Tibial artery (tissue), 4 donors: Measurements from ENCODE around the gene ACTL9.

Experiments used
- DNase-seq, 2 donors: peaks; one replicate each; pipeline ENCODE4 v3.0.0-alpha.2; 2019
- H3K27ac ChIP-seq, 2 donors: fragments of 200-600 bp; sonication (generic) in 1 of 2; 1 replicate in 1 of 2; 2 replicates in 1 of 2; pipeline ENCODE4 v1.5.1; 2018 to 2019; ENCODE audit warnings: mild to moderate bottlenecking in 1 of 2
- H3K27me3 ChIP-seq, 2 donors: fragments of 200-600 bp; sonication (generic) in 1 of 2; one replicate each; pipeline versions ENCODE4 v1.5.1 to v1.6.0; 2016 to 2019
- H3K36me3 ChIP-seq, 3 donors: fragments of 200-600 bp; sonication (generic) in 2 of 3; one replicate each; pipeline ENCODE4 v1.5.1; 2016 to 2019; ENCODE audit warnings: mild to moderate bottlenecking in 2 of 3
- H3K4me1 ChIP-seq, 4 donors: fragments of 200-600 bp; sonication (generic) in 2 of 4; 1 replicate in 3 of 4; 2 replicates in 1 of 4; pipeline ENCODE4 v1.5.1; 2016 to 2019
- H3K4me3 ChIP-seq, 2 donors: fragments of 200-600 bp; sonication (generic) in 1 of 2; 1 replicate in 1 of 2; 2 replicates in 1 of 2; pipeline ENCODE4 v1.5.1; 2018 to 2019; ENCODE audit warnings: mild to moderate bottlenecking in 2 of 2
- H3K9me3 ChIP-seq, 3 donors: fragments of 200-600 bp; sonication (generic) in 1 of 3; one replicate each; pipeline ENCODE4 v1.5.1; 2016 to 2019
- intact Hi-C: fragments of 100-400 bp; cut with DNase I; formaldehyde crosslinking; loops from one replicate; pipeline ENCODE4 v1.15.0; 2023; ENCODE audit warnings: low total_unique reads
- TF ChIP-seq, protein P1 (sequence below), 2 experiments: fragments of 200-600 bp in 1 of 2; fragments of 450-650 bp in 1 of 2; IDR thresholded peaks; one replicate each; pipeline ENCODE4 v1.5.1; 2017 to 2019; ENCODE audit warnings: antibody characterized with exemption in 2 of 2, mild to moderate bottlenecking in 1 of 2, moderate library complexity in 1 of 2

ACTL9 gene

DNA sequence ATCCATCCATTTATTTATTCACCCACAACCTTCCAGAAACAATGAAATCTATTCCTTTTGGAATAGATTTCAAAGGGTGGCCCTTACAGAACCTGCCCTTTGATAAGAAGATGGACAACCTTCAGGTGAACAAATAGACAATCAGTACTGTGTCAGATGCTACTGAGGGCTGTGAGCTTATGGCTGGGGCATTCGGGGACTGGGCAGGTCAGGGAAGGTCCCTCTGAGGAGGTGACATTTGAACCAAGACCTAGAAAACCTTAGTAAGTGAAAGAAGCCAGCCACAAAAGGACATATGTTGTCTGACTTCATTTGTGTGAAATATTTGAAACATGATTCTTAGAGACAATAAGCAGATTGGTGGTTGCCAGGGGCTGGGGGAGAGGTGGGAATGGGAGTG is 15.7 kb downstream of the ACTL9 start:
- intact Hi-C loops, result no loop called here
- no peaks in the 10 kb centered on the region for H3K36me3 ChIP-seq
- H3K4me3 ChIP-seq, result no peak overlapping the region
- no peak overlapping the region for H3K27ac ChIP-seq
- no peak for DNase-seq
- TF ChIP-seq, protein P1, sequence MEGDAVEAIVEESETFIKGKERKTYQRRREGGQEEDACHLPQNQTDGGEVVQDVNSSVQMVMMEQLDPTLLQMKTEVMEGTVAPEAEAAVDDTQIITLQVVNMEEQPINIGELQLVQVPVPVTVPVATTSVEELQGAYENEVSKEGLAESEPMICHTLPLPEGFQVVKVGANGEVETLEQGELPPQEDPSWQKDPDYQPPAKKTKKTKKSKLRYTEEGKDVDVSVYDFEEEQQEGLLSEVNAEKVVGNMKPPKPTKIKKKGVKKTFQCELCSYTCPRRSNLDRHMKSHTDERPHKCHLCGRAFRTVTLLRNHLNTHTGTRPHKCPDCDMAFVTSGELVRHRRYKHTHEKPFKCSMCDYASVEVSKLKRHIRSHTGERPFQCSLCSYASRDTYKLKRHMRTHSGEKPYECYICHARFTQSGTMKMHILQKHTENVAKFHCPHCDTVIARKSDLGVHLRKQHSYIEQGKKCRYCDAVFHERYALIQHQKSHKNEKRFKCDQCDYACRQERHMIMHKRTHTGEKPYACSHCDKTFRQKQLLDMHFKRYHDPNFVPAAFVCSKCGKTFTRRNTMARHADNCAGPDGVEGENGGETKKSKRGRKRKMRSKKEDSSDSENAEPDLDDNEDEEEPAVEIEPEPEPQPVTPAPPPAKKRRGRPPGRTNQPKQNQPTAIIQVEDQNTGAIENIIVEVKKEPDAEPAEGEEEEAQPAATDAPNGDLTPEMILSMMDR (IDR thresholded peaks at IDR 0.05), result no peak
- H3K4me1 ChIP-seq, result no peaks in the 10 kb centered on the region
- H3K9me3 ChIP-seq, result no peaks in the 10 kb centered on the region
- peaks cover 0 to 19% of the 10 kb centered on the region in 2 donors for H3K27me3 ChIP-seq

DNA sequence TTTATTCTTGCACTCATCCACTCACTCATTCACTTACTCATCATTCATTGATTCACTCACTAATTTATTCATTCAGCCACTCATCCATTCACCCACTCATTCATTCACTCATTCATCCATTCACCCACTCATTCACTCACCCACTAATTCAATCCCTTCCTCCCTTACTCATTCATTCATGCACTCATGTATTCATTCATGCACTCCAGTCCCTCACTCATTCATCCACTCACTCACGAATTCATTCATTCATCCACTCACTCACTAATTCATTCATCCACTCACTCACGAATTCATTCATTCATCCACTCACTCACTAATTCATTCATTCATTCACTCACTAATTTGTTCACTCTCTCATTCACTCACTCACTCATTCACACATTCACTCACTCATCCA is 16.1 kb downstream of the ACTL9 start:
- TF ChIP-seq, protein P1 (IDR thresholded peaks at IDR 0.05), result no peak
- Histone ChIP-seq H3K36me3 (no peaks in the 10 kb centered on the region), H3K27ac (no peak overlapping the region), H3K27me3 (peaks cover 0 to 19% of the 10 kb centered on the region in 2 donors), H3K4me1 (no peaks in the 10 kb centered on the region), H3K9me3 (no peaks in the 10 kb centered on the region), H3K4me3 (no peak overlapping the region)
- intact Hi-C loops, result no loop called here
- no peak for DNase-seq

DNA sequence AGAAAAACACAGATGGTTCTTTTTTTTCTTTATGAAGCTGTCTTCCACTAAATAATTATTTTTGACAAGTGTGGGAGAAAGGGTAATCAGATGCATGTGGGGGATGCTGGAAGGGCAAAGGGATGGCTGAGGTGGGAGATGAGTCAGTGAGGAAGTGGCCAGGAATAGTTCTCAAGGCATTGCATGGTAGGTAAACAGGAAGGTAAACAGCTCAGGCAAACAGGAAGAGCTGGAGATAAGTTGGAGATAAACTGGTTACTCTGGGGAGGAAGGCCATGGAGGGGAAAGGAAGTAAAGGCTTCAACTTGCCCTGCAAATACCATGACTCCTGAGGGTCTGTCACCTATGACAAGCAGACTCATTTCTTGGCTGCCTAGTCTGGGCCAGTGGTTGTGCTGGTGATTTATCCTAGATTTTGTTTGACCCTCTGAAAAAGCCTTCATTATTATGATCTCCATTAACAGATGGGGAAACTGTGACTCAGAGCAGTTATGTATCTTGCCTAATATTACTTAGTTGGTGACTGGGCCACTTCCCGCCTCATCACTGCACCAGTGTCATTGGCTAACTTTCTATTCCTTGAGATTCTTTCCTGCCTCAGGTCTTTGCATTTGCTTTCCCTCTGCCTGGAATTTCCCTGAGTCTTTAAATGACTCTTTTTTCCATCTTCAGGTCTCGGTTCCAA is 17.1 kb downstream of the ACTL9 start:
- H3K27me3 ChIP-seq, result peaks cover 0 to 17% of the 10 kb centered on the region in 2 donors
- no peaks in the 10 kb centered on the region for H3K9me3 ChIP-seq
- no peaks in the 10 kb centered on the region for H3K36me3 ChIP-seq
- no peak overlapping the region for H3K27ac ChIP-seq
- DNase-seq, result no peak
- H3K4me3 ChIP-seq, result no peak overlapping the region
- intact Hi-C loops, result no loop called here
- no peaks in the 10 kb centered on the region for H3K4me1 ChIP-seq
- TF ChIP-seq, protein P1 (IDR thresholded peaks at IDR 0.05), result no peak

DNA sequence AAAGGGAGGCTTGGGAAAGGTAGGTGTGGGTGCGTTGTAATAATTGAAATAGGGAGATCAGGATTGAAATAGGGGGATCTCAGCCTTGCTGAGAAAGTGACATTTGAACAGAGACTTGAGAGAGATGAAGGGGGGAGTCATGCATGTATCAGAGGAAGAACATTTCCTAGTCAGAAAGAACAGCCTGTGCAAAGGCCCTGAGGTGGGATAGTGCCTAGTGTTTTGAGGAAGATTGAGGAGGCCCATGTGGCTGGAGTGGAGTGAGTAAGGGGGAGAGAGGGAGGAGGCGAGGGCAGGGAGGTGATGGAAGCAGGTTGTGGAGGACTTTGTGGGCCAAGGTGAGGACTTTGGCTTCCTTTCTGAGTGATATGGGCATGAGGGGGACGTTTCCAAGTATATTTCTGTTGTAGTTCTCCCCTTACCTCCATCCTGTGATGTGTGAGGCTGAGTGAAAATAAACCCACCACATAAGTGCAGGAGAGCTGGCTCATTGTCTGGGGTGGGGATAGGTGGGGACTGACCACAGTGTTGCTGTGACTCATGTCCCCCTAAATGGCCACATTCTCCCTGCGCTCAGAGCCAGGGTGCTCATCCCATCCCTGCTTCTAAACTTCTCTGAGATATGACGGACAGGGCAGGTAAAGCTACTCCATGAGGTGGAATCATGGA is 17.8 kb downstream of the ACTL9 start:
- H3K36me3 ChIP-seq, result no peaks in the 10 kb centered on the region
- intact Hi-C loops, result no loop called here
- TF ChIP-seq, protein P1 (IDR thresholded peaks at IDR 0.05), result no peak

DNA sequence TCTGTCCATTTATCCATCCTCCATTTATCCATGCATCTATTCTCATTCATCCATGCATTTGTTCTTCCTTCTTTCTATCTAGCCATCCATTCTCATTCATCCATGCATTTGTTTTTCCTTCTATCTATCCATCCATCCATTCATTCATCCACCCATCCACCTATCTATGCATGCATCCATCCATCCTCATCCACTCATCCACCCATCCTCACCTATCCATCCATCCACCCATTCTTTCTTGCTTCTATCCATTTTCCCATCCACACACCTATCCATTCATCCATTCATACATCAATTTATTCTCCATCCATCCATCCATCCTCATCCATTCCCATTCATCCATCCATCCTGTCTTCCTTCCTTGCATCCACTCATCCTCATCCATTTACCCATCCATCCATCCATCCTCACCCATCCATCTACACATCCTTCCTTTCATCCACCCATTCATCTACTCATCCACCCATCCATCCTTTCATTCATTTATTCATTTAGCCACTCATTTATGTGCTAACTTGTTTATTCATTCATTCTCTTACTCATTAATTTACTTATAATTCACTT is 20.3 kb downstream of the ACTL9 start:
- no peak overlapping the region for H3K4me3 ChIP-seq
- TF ChIP-seq, protein P1 (IDR thresholded peaks at IDR 0.05), result no peak
- intact Hi-C loops, result no loop called here

More for the DNA sequence above, 17.8 kb downstream of the ACTL9 start:
- Histone ChIP-seq H3K9me3 (no peaks in the 10 kb centered on the region), H3K4me3 (no peak overlapping the region), H3K27me3 (peaks cover 0 to 15% of the 10 kb centered on the region in 2 donors), H3K4me1 (no peaks in the 10 kb centered on the region), H3K27ac (no peak overlapping the region)
- DNase-seq, result no peak

More for the DNA sequence above, 20.3 kb downstream of the ACTL9 start:
- no peaks in the 10 kb centered on the region for H3K4me1 ChIP-seq
- no peak for DNase-seq
- peaks cover 0 to 15% of the 10 kb centered on the region in 2 donors for H3K27me3 ChIP-seq
- H3K9me3 ChIP-seq, result no peaks in the 10 kb centered on the region
- no peak overlapping the region for H3K27ac ChIP-seq
- no peaks in the 10 kb centered on the region for H3K36me3 ChIP-seq
